GM21619 (cell line): Measurements from ENCODE around the gene FOXA2.

Experiments used
- ATAC-seq: cut with Tn5 transposase; IDR thresholded peaks from one replicate; pipeline ENCODE4 v1.9.1; 2021; ENCODE audit not compliant: unreplicated experiment

FOXA2 gene

DNA sequence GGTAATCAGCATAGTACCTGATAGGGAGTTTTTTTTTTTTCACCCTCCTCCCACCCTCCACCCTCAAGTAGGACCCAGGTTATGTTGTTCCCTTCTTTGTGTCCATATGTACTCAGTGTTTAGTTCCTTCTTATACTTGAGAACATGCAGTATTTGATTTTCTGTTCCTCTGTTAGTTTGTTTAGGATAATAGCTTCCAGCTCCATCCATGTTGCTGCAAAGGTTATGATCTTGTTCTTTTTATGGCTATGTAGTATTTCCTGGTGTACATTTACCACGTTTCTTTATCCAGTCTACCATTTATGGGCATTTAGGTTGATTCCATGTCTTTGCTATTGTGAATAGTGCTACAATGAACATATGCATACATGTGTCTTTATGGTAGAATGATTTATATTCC, 41.9 kb downstream of the FOXA2 start:
- no peak for ATAC-seq

GRCh38 chr20:22540832-22541231, 43.5 kb downstream of the FOXA2 start:
- no peak for ATAC-seq

DNA sequence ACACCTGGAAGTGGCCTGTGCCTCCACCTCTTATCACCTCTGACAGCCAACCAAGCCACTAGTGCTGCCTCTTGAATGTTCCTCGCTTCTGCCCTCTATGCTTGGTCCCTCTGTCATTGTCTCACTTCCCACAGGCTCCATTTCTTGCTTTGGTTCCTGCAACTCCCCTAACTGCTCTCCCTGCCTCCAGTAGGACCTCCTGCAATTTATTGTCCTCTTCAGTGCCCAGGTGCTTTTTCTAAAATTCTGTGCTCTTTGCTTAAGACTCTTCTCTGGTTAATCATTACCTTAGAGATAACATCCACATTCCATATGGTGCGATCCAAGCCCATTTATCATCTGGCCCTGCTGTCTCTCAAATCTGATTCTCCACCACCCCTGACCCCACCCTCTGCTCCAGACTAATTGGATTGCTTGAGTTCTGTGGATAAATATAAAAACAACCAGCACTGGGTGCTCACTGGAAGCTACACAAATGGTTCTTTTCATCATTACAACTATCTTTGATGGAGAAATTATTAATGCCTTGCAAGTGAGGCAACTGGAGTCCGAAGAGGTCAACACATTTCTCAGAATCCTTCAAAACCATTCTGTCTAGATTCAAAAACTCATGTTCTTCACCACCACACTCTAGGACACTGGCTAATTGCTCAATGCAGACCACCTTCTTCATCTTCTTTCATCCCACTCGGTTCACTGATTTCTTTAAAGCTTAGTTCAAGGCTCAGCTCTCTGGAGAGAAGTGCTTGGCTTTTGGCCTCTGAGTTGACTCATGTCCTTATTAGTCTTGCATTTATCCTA, 47.2 kb downstream of the FOXA2 start:
- no peak for ATAC-seq

GRCh38 chr20:22536141-22536828, 48.1 kb downstream of the FOXA2 start:
- ATAC-seq = no peak

DNA sequence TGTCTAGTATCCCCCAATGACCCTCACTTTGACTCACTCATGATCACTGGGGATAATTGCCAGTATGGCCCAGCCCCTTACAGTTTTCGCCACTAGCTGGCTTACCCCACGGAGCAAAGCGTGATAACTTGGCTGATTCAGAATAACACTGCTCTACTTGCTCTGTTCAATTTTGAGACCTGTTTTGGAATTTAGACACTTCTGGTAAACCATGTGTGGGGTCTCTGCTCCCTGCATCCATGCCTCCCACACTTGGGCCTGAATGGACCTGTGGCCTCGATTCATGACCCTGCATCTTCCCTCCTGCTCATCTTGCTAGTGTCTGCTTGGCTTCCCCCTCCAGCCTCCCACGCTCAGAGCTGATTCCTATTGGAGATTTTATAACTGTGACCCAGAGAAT, 48.9 kb downstream of the FOXA2 start:
- no peak for ATAC-seq

DNA sequence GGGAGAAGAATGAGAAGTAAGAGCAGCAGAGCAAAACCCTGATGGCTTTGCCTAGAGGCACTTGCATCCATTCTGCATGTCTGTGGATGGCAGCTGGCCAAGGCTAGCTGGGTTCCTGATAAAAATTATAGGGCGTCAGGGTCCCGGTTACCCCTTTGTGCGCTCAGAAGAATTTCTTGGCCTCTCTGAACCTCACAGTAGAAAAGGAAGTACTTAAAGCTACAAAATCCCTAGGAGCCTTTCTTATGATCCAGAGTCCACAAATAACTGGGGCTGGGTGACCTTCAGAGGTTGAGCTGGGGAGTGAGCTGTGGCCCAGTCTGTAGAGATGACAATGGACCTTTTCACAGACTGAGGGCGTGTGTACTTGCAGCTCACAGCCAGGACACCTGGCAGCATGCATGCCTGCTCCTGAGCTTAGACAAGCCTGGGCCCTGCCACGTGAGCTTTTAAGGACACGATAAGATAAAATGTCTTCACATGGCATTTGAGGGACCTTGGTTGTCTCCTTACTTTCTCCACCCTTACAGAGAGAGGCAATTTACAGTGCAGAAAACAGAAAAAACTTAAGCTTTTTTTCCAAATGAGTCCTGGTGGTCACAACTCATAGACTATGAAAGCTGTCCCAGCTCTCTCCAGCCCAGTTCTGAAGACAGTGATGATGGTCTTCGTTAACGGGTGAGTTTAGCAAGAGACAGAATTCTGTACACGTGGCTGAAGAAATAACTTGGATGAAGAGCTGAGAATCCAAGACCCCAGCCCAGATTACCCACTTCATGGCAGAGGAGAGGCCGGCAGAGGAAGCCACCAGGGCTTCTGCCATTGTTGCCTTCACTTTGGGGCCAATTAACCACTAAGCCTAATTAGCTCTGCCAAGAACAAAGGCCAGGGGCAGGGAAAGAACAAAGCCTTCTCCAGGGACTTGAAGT, 50.3 kb downstream of the FOXA2 start:
- no peak for ATAC-seq

DNA sequence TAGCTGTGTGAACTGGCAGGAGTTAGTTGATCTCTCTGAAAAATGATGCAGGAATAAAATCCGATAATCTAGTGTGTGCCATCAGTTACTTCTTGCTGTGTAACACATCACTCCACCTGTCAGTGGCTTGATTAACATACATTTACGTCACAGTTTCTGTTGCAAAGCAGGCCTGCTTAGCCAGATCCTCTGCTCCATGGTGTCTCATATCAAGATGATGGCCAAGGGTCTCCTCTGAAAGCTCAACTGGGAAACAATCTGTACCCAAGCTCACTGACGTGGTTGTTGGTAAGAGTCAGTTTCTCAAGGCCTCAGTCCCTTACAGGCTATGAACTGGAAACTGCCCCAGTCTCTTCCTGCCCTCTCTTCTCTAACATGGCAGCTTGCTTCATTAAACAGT, 51.8 kb downstream of the FOXA2 start:
- ATAC-seq = no peak

GRCh38 chr20:22531756-22532155, 52.6 kb downstream of the FOXA2 start:
- ATAC-seq = no peak

DNA sequence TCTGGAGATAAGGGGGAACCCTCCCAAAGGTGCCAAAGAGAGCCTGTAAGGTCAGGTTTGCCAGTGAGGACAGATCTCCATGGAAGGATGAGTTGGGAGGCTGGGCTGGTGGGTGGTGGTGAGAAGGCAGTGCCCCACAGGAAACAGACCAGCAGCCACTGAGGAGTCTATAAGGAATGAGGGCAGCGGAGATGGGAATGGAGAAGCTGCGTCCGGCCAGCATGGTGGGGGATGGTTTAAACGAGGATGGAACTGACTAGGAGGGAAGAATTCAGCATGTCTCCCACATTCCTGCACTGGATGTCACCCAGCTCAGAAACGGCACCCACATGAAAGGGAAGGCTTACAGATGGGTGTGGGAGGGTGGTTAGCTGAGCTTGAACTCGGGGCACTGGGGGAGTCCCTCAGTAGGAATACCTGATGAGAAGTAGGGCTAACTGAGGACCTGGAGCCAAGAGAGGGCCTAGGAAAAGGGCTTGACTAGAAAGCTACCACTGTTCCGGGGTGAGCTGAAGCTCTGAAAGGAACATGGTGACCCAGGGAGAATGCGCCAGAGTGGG, 53.2 kb downstream of the FOXA2 start:
- no peak for ATAC-seq
